Right ventricle myocardium inferior (tissue), 1 donor: ENCODE measurements around the gene EZH1. TPM values are rescaled to one million over a fixed set of nuclear protein-coding genes. Genes with fewer than 3 reads are reported as not detected.
"Not testable (repeated sequence)": the region's sequence is repeated elsewhere in the genome, so short reads cannot be mapped to it uniquely, and the experiment has no call there.

ENCODE experiments used
- ATAC-seq: fragments of 200-7000 bp; cut with Tn5 transposase; one replicate; pipeline ENCODE4 v1.9.1; 2020; ENCODE audit warnings: mild to moderate bottlenecking, moderate library complexity
- DNase-seq: peaks from one replicate; pipeline ENCODE4 v3.0.0; 2021; ENCODE audit errors: missing footprints
- intact Hi-C: fragments of 100-400 bp; cut with DNase I; formaldehyde crosslinking; loops from one replicate; pipeline ENCODE4 v1.11.0; 2022
- total RNA-seq: library from RNA; stranded (reverse); fragmentation: NEBNext Ultra II Directional; extraction: Animal tissue kit (Norgen Biotek cat#: 25700); gene quantifications from one replicate; pipeline ENCODE4 v1.2.1, GENCODE V29; 2021
- donor health status: DM: no; HTN: yes; CAD: no; lungs with severe emphysema.

EZH1 gene
- total RNA-seq, 1 donor from 2014 or later, result 44.4 TPM

DNA sequence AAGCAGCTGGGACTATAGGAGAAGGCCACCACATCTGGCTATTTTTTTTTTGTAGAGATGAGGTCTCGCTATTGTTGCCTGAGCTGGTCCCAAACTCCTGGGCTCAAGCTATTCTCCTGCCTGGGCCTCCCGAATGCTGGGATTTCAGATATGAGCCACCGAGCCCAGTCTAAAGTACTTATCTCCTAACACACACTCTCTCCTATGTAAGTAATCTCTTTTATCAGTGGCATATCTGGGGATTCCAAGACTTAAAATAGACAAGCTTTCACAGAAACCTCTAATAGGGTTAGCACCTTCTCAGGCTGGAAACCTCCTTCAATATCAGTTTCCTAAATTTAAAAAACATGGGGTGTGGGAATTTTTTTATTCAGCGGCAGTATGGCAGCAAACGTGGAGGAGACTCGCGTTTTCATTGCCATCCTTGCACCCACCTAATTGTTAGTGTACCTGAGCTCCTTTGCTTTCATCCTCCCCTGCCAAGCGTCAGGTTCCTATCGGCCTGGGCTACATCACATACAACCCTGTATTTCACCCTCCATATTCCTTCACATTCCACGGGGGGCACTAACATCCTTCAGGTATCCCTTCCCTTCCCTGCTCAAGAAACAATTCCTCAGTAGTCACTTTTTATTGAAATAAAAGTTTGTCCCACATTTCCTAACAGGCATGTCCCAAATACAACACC, 1.1 kb downstream of the EZH1 start:
- intact Hi-C loops, result loop anchor here (1.0 kb wide), 1 partner anchor 20 kb away; no protein-coding TSS in a partner anchor
- DNase-seq (no peak), ATAC-seq (no peak)

DNA sequence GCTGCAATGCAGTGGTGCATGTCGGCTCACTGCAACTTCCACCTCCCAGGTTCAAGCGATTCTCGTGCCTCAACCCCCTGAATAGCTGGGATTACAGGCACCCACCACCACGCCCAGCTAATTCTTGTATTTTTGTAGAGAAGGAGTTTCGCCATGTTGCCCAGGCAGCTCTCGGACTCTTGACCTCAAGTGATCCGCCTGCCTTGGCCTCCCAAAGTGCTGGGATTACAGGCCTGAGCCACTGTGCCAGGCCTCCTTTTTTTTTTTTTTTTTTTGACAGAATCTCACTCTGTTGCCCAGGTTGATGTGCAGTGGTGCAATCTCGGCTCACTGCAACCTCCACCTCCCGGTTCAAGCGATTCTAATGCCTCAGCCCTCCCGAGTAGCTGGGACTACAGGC, 1.9 kb downstream of the EZH1 start:
- ATAC-seq, DNase-seq, intact Hi-C loops: not testable (repeated sequence)

DNA sequence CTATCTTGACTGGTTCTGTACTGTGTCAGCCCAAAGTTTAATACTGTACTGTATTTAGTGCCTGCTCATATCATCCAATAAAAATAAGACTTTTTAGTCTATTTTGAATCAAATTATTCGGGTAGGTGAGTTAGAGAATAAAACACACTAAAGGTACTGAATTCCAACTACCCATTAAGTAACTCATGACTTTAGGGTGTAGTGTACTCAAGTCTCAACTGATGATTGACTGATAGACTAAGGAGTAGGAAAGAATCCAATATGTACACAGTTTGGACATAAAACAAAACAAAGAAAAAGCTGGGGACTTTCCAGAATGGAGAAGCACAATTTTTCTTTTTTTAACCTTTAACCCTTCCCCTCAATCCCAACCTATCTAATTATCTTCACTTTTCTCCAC, 4.1 kb downstream of the EZH1 start:
- DNase-seq (no peak), ATAC-seq (no peak)
- intact Hi-C loops, result no loop called here

DNA sequence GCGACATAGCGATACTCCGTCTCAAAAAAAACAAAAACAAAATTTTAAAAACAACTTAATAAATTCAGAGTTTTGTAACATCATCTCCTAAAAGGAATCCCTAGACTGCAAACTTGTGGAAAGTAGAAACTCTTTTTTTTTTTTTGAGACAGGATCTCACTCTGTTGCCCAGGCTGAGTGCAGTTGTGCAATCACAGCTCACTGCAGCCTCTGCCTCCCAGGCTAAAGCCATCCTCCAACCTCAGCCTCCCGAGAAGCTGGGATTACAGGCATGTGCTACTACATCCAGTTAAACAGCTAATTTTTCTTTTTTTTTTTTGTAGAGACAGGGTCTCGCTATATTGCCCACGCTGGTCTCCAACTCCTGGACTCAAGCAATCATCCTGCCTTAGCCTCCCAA, 19.7 kb downstream of the EZH1 start:
- no peak for DNase-seq
- no peak for ATAC-seq
- intact Hi-C loops, result no loop called here

DNA sequence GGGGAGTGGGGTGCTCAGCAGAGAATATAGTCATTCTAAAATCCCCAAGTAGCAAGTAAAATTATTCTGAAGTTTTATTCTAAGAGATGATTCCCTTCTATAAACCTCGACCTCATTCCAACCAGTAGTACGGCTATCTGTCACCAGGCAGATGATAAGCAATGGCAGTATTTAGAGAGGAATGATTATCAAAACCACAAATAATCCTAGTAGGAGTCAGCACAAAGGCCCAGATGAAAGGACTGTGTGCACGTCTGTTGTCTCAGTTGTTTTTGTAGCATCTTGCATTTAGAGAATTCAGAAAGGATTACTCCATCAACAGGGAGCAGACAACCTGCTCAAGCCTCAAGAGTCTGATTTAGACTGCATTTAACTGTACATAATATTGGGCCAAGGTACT, 21.2 kb downstream of the EZH1 start:
- ATAC-seq (no peak), DNase-seq (no peak)
- intact Hi-C loops, result no loop called here

DNA sequence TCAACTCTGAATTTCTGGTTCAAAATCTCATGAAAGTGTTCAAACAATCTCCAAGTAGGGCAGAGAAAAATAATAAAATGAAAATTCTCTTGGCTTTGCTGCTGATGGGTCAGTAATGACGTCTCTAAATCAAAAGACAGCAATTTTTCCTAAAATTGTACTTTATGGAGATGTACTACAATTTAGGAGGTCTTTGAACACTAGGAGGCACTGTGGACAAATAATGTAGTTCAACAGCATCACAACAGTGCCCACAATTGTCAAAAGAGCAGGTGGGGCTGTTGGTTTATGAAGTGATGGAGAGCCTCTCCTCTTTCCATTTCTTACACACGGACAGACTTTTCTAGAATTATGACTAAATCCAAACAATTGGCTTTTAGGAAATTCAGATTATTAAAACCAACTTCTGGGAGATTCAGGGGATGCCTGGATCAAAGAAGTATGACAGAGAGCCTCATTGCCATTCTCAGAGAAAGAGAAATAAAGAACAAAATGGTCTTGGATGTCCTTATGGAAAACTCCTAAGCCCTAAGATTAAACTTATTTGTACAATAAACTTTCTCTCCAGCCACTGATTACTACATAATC, 23.8 kb downstream of the EZH1 start:
- intact Hi-C loops, result loop anchor here (1.0 to 2.0 kb wide), 2 partner anchors 42 to 104 kb away; partner anchors contain the start of gene BECN1
- DNase-seq (no peak), ATAC-seq (peak; percentile 56)

DNA sequence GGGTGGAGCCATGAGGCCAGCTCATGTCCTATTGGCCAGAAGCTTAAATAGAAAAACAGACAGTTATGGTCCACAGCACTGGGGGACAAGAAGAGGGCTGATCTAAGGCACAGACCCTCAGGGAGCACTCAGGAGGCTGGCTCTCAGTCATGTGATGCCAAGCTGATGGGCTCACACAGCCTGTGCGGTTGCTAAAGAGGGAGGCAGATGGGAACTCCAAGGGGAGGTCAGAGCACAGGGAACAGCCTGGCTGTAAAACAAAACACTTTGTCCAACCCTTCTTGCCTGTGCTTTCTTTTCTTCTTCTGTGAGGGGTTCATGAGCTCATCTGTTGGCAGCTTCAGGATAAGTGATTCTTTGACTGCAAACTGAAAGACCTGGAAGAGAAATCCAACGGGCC, 35.3 kb downstream of the EZH1 start:
- intact Hi-C loops, result no loop called here
- ATAC-seq (no peak), DNase-seq (no peak)

DNA sequence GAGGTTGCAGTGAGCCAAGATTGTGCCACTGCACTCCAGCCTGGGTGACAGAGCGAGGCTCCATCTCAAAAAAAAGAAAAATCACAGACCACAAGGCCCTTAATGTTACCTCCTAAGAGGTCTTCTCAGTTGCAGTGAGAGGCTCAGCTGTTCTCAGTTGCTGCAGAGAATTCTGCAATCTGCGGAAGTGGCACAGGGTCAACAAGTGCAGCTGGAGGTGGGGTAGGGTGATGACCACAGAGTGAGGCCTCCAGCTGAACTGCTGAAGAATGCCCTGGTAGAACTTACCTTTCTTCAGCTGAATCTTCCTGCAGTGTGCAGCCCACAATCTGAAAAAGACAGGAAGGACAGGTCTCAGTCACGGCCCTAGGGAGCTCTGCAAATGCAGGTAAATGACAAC, 36.3 kb downstream of the EZH1 start:
- no peak for ATAC-seq
- intact Hi-C loops, result no loop called here
- no peak for DNase-seq

DNA sequence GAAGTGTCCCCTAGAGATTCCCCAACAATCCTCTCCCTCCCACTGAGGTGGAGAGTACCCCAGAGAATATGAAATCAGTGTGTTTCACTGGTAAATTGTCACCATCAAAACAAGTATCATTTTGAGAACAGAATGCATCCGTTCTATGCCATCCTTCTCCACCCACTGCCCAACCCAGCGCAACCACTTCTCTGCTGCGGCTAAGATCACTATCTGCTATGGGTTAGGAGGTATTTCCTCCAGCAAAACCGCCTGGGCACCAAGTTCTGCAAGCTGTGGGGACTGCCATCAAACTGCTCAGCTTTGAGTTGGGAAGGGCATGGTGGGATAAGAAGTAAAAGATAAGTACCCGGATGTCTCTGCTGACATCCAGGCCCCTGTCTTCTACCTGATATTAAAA, 38.1 kb downstream of the EZH1 start:
- DNase-seq (no peak), ATAC-seq (no peak)
- intact Hi-C loops, result no loop called here

DNA sequence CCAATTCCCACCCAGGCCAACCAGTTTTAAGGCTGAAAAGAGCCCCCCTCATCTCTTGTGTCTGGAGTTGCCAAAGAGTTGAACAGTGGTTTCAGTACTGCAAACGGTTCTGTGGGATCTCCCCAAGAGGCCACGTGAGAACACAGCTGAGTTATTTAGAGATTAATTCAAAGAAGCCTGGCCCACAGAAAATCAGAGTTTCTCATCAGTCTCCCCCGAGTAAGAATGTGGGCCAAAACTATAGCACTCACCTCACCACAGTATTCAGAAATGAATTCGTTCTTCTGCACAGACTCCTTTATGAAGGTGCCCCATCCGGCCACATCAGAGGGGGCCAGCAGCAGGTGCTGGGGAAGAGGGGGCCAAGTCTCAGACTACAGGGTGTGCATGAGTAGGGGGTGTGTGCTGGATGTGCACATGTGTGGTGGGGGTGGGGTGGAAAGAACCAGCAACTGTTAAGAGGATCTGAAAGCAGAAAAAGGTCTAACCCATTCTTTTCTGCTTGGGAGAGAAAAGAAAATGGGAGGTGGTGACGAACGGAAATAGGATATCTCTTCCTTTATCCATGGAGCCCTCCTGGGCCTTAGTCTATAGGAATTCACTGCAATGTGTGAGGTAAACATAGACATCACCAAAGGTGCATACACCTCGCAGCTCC, 39.9 kb downstream of the EZH1 start:
- intact Hi-C loops, result no loop called here
- ATAC-seq, result no peak
- DNase-seq, result no peak

DNA sequence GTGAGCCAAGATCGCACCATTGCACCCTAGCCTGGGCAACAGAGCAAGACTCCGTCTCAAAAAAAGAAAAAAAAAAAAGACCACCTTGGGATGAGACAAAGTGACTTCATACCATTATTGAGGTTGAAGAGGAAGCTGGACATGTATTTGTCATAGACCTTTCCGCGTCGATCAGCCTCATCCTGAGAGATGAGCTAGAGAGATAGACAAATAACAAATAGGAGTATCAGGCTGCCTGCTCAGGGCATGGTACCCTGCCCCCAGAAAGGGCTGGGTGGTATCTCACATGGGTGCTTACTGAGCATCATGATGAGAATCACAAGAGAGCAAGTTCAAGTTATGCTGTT, 40.4 kb downstream of the EZH1 start:
- ATAC-seq (no peak), DNase-seq (no peak)
- intact Hi-C loops, result no loop called here

DNA sequence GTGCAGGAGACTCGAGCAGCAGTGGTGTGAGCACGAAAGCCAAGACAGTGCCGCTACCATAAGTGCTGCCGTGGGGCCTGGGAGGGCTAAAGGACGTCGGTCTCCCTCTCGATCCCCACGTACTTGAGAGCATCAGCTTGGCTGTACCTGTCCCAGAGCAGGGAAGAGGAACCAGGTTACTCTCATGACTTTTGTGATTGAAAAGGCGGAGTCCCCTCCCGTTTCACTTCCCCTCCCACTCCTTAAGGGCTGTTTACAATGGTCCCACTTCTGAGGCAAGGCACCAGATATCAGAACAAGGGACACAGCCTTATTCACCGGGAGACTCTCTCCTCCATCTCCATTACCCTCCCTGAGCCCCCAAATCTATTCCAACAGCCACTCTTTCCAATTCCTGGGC, 42.4 kb downstream of the EZH1 start:
- intact Hi-C loops, result no loop called here
- ATAC-seq, result no peak
- no peak for DNase-seq

DNA sequence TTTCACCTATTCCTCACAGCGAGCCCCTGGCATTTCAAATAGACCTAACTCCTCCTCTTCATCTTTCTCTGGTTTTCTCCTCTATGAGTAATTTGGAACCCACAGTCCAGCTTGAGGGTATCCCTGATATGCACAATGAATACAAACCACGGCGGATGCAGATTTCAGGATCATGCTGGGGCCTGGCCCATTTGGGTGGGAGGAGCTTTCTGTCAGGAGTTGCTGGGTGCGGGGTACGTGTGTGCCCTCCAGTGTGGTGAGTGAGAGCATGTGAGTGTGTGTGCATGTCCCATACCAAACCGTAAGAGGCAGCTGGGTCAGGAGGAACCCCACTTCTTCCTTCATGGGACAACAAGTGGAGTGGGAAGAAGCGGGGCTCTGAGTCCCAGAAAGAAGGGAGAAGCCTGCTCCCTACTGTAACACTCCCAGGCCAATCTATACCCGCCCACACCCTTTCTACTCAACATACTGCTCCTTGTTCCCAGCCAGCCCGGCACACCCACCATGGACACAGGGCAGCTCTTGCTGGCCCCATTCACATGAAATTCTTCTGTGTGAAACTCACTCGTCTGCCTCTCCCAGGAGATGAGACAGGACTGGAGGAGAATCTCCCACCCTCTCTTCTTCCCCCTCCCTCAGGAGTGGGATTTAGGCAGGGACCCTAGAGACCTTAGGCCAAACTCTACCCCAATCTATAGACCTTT, 44.1 kb downstream of the EZH1 start:
- no peak for ATAC-seq
- intact Hi-C loops, result no loop called here
- no peak for DNase-seq

DNA sequence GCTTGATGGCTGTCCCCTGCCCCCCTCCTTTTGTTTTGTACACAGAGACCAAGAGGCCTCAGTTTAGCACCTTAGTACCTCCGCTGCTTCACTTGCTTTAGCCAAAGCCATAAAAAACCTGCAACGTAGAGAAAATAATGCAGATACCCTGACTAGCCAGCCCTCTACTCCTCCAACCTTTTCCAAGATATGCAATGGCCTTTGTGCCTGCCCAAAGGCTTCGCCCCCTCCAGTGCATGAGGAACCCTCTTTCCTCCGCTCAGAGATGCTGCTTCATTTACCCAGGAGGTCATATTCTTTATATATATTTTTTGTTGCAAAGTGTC, 45.5 kb downstream of the EZH1 start:
- DNase-seq (no peak), ATAC-seq (no peak)
- intact Hi-C loops, result no loop called here

DNA sequence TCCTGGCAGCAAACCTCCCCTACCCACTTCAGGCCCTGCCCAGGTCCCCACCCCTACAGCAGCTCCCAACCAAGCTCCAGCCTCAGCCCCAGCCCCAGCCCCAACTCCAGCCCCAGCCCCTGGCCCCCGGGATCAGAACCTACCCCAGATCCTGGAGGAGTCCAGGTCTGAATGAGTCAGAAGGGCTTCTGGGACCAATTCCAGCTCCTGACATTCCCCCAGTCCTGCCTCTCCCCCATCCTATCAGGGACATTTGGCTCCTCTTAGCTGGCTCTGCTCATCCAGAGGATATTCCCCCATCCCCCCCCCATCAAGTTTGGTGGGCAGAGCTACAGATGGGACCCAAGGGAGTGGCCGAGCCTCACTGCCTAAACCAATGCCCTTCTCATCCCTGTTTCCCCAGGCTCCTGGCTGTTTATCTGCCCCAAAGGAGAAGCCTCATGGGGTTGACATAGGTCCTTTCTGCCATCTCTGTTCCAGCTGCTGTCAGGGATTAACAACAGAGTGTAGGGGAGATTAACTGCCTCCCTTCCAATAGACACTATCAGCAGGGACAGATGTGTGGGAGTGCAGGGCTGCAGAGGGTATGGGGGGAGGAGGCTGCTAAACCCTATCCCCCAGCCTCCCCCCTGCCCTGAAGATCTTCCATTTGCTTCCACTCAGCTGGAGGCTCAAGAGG, 46.0 kb downstream of the EZH1 start:
- peak; percentile 73 for ATAC-seq
- DNase-seq, result no peak
- intact Hi-C loops, result no loop called here

DNA sequence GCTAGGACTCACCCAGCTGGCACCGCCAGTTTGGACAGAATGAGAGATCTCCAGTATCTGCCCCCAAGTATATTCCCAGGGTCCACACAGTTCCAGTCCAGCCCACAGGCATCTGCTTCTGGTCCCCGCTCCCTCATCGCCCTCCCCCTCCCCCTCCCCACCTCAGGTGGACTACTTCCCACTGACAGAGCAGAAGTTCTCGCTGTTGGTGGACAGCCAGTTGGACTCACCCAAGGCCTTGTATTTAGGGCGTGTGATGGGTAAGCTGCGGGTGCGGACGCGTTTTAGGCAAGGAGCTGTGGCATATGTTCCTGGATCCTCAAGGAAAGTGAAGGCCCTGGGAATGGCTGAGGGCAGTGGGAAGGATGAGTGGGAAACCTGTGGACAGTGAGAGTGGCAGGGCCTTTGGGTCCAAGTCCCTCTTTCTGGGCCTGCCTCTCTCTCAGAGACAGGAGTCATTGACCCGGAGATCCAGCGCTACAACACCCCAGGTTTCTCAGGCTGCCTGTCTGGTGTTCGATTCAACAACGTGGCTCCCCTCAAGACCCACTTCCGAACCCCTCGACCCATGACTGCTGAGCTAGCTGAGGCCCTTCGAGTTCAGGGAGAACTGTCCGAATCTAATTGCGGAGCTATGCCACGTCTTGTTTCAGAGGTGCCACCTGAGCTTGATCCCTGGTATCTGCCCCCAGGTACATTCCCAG, 47.6 kb downstream of the EZH1 start:
- intact Hi-C loops, result no loop called here
- no peak for DNase-seq

DNA sequence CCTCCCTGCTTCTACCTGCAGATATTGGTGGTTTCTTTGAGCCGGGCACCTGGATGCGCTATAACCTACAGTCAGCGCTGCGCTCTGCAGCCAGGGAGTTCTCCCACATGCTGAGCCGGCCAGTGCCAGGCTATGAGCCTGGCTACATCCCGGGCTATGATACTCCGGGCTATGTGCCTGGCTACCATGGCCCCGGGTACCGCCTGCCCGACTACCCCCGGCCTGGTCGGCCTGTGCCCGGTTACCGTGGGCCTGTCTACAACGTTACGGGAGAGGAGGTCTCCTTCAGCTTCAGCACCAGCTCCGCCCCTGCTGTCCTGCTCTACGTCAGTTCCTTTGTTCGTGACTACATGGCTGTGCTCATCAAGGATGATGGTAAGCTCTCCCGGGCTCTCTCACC, 49.3 kb downstream of the EZH1 start:
- ATAC-seq (no peak), DNase-seq (no peak)
- intact Hi-C loops, result no loop called here

More for the DNA sequence above, 47.6 kb downstream of the EZH1 start:
- no peak for ATAC-seq

DNA sequence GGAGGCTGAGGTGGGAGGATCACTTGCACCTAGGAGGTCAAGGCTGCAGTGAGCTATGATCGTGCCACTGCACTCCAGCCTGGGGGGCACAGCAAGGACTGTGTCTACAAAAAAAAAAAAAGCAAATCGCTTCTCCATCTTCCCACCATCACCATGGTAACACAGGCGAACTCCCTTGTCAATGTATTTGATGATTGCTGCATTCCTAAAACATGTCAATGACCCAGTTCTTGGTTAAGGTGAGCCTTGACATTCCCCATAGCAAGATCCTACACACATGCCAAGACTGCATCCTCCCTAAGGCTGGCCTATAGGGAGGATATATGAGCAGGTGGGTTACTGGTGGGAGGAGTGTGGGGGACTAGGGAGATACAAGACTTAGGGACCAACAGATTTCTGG, 50.3 kb downstream of the EZH1 start:
- no peak for DNase-seq
- ATAC-seq, result no peak
- intact Hi-C loops, result no loop called here

DNA sequence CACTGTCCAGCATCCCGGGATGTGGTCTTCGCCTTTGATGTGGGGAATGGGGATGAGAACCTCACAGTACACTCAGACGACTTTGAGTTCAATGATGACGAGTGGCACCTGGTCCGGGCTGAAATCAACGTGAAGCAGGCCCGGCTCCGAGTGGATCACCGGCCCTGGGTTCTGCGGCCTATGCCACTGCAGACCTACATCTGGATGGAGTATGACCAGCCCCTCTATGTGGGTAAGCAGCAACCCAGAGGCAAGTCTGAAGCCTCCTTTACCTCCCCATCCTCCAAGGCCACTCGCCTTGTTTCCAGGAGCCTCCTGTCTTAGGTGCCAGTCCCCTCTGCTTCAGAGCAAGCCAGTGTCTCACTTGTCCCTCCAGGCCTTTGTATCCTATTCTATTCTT, 52.4 kb downstream of the EZH1 start:
- intact Hi-C loops, result no loop called here
- DNase-seq (no peak), ATAC-seq (no peak)
